ENCODE results near the gene SORCS2. TPM values are rescaled to one million over a fixed set of nuclear protein-coding genes. Genes with fewer than 3 reads are reported as not detected.

SORCS2 gene
- total RNA-seq, 1 experiment from 2014 or later = not detected

DNA sequence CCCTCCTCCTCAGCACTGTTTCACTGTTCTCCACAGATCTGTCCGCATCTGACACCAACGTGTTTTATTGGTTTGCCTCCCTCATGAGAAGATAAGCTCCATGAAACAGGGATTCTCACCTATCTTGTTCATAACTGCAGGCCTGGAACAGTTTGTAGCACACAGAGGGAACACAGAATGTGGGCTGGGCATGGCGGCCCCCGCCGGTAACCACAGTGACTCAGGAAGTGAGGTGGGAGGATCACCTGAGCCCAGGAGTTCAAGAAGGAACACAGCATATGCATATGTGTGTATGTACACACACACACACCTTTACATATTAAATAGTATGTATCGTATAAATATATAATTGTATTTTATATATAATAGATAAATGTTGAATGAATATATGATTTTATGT, 578.7 kb downstream of the SORCS2 start:
- Mint-ChIP-seq H3K27me3 (ENCODE audit: unreplicated experiment) (no peaks in the 10 kb centered on the region), H3K9me3 (ENCODE audit: low read depth, unreplicated experiment) (no peaks in the 10 kb centered on the region), H3K4me1 (ENCODE audit: low read depth, unreplicated experiment) (peaks cover 9% of the 10 kb centered on the region), H3K36me3 (ENCODE audit: insufficient read depth, unreplicated experiment) (peaks cover 67% of the 10 kb centered on the region), H3K27ac (ENCODE audit: unreplicated experiment) (no peak overlapping the region), H3K4me3 (ENCODE audit: low read depth, unreplicated experiment) (no peak overlapping the region)
- CTCF ChIA-PET = interaction anchor here (0.6 to 0.9 kb wide), 3 partner anchors 91 to 245 kb away, joined by 3 to 5 read pairs (median 3); no protein-coding TSS in a partner anchor
- DNase-seq = no peak
- TF ChIP-seq, protein P1, sequence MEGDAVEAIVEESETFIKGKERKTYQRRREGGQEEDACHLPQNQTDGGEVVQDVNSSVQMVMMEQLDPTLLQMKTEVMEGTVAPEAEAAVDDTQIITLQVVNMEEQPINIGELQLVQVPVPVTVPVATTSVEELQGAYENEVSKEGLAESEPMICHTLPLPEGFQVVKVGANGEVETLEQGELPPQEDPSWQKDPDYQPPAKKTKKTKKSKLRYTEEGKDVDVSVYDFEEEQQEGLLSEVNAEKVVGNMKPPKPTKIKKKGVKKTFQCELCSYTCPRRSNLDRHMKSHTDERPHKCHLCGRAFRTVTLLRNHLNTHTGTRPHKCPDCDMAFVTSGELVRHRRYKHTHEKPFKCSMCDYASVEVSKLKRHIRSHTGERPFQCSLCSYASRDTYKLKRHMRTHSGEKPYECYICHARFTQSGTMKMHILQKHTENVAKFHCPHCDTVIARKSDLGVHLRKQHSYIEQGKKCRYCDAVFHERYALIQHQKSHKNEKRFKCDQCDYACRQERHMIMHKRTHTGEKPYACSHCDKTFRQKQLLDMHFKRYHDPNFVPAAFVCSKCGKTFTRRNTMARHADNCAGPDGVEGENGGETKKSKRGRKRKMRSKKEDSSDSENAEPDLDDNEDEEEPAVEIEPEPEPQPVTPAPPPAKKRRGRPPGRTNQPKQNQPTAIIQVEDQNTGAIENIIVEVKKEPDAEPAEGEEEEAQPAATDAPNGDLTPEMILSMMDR (IDR thresholded peaks at IDR 0.05; ENCODE audit: unreplicated experiment) = no peak
- intact Hi-C loops (cut with micrococcal nuclease; ENCODE audit: unreplicated experiment) = no loop called here
- no TSS peak for BruUV-seq (replicated peaks)

DNA sequence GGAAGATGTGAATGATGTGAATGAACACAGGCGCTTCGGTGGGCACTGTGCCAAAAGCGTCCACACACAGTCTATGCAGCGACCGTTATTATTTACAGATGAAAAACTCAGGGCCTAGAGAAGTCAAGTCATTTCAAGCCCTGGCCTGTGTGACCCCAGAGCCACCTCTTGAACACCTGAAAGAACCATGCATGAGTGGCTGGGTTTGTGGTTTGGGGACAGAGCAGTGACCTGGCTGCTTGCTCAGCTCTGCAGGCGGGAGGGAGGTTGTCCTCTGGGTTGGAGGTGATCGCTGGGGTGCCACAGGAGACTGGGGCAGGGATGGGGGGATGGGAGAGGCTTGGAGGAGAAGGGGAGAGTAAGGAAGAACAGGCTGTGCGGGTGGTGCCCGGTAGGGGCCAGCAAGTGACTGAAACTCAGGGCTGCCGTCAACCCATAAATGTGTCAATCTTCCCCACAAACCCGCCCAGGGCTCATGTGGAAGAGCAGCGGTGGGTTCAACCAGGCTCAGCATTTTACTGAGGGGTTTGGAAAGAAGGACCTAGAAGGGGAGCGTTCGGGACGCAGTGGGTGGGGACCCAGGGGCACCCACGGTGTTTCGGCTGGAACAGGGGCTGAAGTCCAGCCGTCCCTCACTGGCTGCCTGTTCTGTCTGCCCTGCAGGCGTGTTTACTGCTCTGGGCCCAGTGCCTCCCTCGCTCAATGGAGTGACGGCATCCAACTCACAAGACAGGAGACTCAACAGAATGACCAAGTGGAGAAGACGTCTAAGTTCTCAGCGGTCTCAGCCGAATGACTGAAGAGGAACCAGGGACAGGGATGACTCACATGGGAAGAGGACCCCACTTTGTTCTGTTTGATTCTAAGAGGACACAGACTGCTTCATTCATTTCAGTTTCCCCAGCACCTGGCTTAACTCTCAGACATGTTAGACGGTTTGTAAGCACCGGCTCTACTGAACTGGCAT, 579.5 kb downstream of the SORCS2 start:
- no peak overlapping the region for H3K4me3 Mint-ChIP-seq (ENCODE audit: low read depth, unreplicated experiment)
- intact Hi-C loops (cut with micrococcal nuclease; ENCODE audit: unreplicated experiment) = no loop called here
- no peak overlapping the region for H3K27ac Mint-ChIP-seq (ENCODE audit: unreplicated experiment)
- H3K27me3 Mint-ChIP-seq (ENCODE audit: unreplicated experiment) = no peaks in the 10 kb centered on the region
- peaks cover 67% of the 10 kb centered on the region for H3K36me3 Mint-ChIP-seq (ENCODE audit: insufficient read depth, unreplicated experiment)
- no peak for DNase-seq
- no peaks in the 10 kb centered on the region for H3K9me3 Mint-ChIP-seq (ENCODE audit: low read depth, unreplicated experiment)
- peaks cover 9% of the 10 kb centered on the region for H3K4me1 Mint-ChIP-seq (ENCODE audit: low read depth, unreplicated experiment)
- TF ChIP-seq, protein P1 (IDR thresholded peaks at IDR 0.05; ENCODE audit: unreplicated experiment) = no peak
- CTCF ChIA-PET = no interaction called here
- no TSS peak for BruUV-seq (replicated peaks)

DNA sequence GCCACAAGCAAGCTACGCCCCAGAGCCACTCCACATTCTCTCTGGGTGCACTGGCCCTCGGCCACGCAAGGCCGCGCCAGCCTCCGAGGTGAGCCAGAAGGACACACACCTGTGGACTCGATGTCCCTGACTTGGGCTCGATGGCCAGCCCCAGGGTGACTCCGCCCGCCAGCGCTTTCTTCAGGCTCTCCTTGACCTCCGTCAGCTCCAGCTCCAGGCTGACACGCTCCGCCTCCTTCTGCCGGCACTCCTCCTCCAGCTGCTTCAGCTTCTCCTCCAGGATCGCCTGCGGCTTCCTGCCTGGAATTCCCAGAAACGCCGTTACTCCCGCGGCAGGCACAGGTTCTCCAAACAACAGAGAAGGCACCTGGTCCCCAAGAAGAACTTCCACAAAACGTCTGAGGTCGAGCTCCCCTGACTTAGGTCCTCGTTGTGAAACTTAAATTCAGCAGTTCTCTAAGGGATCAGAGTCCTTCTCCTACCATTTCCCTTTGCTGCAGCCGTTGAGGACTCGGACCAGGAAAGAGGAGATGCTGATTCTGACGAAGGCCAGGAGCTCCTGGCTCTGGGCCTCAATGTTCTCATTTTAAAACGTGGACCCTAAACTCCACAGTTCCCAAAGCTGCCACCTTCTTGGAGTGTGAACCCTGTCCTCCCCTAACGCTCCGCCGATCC, 580.5 kb downstream of the SORCS2 start:
- no peak for DNase-seq
- intact Hi-C loops (cut with micrococcal nuclease; ENCODE audit: unreplicated experiment) = no loop called here
- CTCF ChIA-PET = no interaction called here
- no peak overlapping the region for H3K4me3 Mint-ChIP-seq (ENCODE audit: low read depth, unreplicated experiment)
- TF ChIP-seq, protein P1 (IDR thresholded peaks at IDR 0.05; ENCODE audit: unreplicated experiment) = no peak
- no TSS peak for BruUV-seq (replicated peaks)
- no peaks in the 10 kb centered on the region for H3K9me3 Mint-ChIP-seq (ENCODE audit: low read depth, unreplicated experiment)
- H3K36me3 Mint-ChIP-seq (ENCODE audit: insufficient read depth, unreplicated experiment) = peaks cover 65% of the 10 kb centered on the region
- peaks cover 9% of the 10 kb centered on the region for H3K4me1 Mint-ChIP-seq (ENCODE audit: low read depth, unreplicated experiment)
- no peaks in the 10 kb centered on the region for H3K27me3 Mint-ChIP-seq (ENCODE audit: unreplicated experiment)
- peak overlapping the region; percentile 47 for H3K27ac Mint-ChIP-seq (ENCODE audit: unreplicated experiment)

DNA sequence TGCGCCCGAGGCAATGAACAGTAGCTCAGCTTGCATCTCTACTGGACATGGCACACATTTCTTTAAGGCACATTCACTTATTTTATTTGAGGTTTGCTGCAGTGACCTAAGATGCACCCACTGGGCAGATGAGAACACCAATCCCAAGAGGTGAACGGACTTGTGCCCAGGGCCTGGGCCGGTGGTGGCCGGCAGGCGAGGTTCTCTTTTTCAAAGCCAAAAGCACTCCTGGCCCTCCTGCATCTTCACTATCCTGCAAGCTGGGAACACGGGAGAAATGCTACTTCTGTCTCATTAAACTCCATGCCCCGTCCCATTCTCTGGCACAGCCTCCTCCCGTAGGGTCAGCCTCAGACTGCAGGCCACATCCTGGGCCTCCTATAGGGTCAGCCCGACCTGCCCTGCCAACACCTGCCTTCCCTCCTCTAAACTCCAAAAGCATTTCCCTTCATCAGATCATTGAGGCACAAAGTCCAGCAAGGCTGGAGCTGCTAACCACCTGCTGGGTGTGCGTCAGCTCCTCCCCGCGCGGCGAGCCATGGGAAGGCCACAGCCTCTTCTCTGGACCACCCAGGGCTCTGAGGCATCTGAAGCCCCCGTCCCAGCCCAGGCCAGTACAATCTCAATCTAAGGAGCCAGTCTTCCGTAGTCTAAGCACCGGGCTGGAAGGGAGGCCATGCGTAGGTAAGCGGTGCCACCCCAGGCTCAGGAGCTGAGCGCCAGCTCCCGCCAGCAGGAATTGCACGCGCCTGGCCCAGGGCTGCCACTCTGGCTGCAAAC, 581.3 kb downstream of the SORCS2 start:
- H3K36me3 Mint-ChIP-seq (ENCODE audit: insufficient read depth, unreplicated experiment) = peaks cover 64% of the 10 kb centered on the region
- H3K4me1 Mint-ChIP-seq (ENCODE audit: low read depth, unreplicated experiment) = peaks cover 9% of the 10 kb centered on the region
- TF ChIP-seq, protein P1 (IDR thresholded peaks at IDR 0.05; ENCODE audit: unreplicated experiment) = no peak
- H3K27me3 Mint-ChIP-seq (ENCODE audit: unreplicated experiment) = no peaks in the 10 kb centered on the region
- H3K4me3 Mint-ChIP-seq (ENCODE audit: low read depth, unreplicated experiment) = no peak overlapping the region
- BruUV-seq (replicated peaks) = no TSS peak
- peak overlapping the region; percentile 47 for H3K27ac Mint-ChIP-seq (ENCODE audit: unreplicated experiment)
- CTCF ChIA-PET = no interaction called here
- H3K9me3 Mint-ChIP-seq (ENCODE audit: low read depth, unreplicated experiment) = no peaks in the 10 kb centered on the region
- DNase-seq = no peak
- intact Hi-C loops (cut with micrococcal nuclease; ENCODE audit: unreplicated experiment) = no loop called here
